ENCODE measurements around the gene AHRR.
"Not testable (repeated sequence)": the region's sequence is repeated elsewhere in the genome, so short reads cannot be mapped to it uniquely, and the experiment has no call there.

DNA sequence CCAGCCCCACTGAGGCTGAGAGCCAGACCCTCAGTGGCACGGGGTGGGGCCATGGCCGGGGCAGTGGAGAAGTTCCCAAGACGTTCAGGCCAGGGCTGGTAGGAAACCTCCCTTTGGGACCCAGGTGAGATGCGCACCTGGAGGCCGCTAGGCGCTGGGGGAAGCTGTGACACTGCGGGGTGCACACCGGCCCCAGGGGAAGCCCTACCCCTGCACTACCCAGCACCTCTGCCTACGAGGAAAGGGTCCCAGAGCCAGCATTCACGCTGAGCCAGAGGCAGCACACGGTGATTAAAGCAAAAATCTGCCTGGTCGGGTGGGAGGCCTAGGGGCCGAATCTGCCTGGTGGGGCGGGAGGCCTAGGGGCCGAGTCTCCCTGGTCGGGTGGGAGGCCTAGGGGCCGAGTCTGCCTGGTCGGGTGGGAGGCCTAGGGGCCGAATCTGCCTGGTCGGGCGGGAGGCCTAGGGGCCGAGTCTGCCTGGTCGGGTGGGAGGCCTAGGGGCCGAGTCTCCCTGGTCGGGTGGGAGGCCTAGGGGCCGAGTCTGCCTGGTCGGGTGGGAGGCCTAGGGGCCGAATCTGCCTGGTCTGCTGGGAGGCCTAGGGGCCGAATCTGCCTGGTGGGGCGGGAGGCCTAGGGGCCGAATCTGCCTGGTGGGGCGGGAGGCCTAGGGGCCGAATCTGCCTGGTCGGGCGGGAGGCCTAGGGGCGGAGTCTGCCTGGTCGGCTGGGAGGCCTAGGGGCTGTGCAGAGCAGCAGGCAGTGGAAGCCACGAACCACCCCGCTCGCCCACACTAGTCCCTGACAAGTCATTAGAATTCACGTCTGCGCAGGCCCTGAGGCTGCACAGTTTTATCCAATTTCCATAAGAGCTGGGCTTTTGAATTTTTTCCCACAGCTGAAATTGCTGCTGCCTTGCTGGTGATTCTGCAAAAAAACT lies 93.7 kb downstream of the AHRR start:
- not testable (repeated sequence) for TF ChIP-seq POLR2A (IDR thresholded peaks at IDR 0.05); EP300 (IDR thresholded peaks at IDR 0.05; ENCODE audit: low read depth); POLR2AphosphoS5 (IDR thresholded peaks at IDR 0.05)
- TF ChIP-seq, protein P1, sequence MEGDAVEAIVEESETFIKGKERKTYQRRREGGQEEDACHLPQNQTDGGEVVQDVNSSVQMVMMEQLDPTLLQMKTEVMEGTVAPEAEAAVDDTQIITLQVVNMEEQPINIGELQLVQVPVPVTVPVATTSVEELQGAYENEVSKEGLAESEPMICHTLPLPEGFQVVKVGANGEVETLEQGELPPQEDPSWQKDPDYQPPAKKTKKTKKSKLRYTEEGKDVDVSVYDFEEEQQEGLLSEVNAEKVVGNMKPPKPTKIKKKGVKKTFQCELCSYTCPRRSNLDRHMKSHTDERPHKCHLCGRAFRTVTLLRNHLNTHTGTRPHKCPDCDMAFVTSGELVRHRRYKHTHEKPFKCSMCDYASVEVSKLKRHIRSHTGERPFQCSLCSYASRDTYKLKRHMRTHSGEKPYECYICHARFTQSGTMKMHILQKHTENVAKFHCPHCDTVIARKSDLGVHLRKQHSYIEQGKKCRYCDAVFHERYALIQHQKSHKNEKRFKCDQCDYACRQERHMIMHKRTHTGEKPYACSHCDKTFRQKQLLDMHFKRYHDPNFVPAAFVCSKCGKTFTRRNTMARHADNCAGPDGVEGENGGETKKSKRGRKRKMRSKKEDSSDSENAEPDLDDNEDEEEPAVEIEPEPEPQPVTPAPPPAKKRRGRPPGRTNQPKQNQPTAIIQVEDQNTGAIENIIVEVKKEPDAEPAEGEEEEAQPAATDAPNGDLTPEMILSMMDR (IDR thresholded peaks at IDR 0.05), result not testable (repeated sequence)

All from transverse colon (tissue), 4 donors.